HepG2 (cell line): ENCODE results near the gene NOP9. TPM values are rescaled to one million over a fixed set of nuclear protein-coding genes. Genes with fewer than 3 reads are reported as not detected.

Experiments
- ATAC-seq: fragments of 200-7000 bp; cut with Tn5 transposase; 3 replicates; pipeline ENCODE4 v1.9.1; 2020; ENCODE audit warnings: mild to moderate bottlenecking, moderate library complexity
- BruUV-seq: library from RNA; stranded (reverse); fragments of 400-500 nt; replicated peaks from 2 replicates; lab custom pipeline; 2021; lab: Mats Ljungman, UMichigan
- CTCF ChIA-PET: fragments of 300-600 bp; formaldehyde crosslinking; extraction: SDS; loops from one replicate; lab custom pipeline; 2021; ENCODE audit warnings: low total read pairs, inconsistent platforms, low intra/inter-chr PET ratio; lab: Yijun Ruan, JAX
- POLR2A ChIA-PET: fragments of 350-600 bp; sonication (Branson Sonifier 250); formaldehyde crosslinking; loops from one replicate; lab custom pipeline; 2020; ENCODE audit warnings: antibody characterized with exemption, inconsistent platforms; lab: Yijun Ruan, JAX
- DNase-seq: peaks from one replicate; pipeline ENCODE4 v3.0.0-alpha.2; 2015; ENCODE audit warnings: low spot score
- FAIRE-seq: peaks from 3 replicates; lab custom pipeline; 2011; peaks lifted over from hg19 to GRCh38; lab: Jason Lieb, UNC
- H2AFZ ChIP-seq: one replicate; pipeline ENCODE4 v1.6.1; 2011; ENCODE audit warnings: low read length, inconsistent platforms
- H3K27ac ChIP-seq: fragments of 300-600 bp; 3 replicates; pipeline ENCODE4 v1.8.0; 2011; ENCODE audit warnings: mixed run types, mild to moderate bottlenecking, mixed read lengths, low read length, inconsistent platforms; ENCODE audit not compliant: insufficient read depth; ENCODE audit errors: extremely low read length
- H3K27me3 ChIP-seq, 2 experiments: fragments of 200-600 bp in 1 of 2; 2 replicates in 1 of 2; 3 replicates in 1 of 2; pipeline versions ENCODE4 v1.6.0 to v1.8.0; 2011; ENCODE audit warnings: low read length in 2 of 2, mild to moderate bottlenecking in 2 of 2, moderate library complexity in 2 of 2, inconsistent platforms in 1 of 2; ENCODE audit not compliant: insufficient read depth in 2 of 2, control insufficient read depth in 1 of 2
- H3K36me3 ChIP-seq, 2 experiments: fragments of 200-600 bp in 1 of 2; replicated peaks in 1 of 2; 2 replicates in 1 of 2; 3 replicates in 1 of 2; pipeline versions ENCODE4 v1.5.1 to v1.8.0; 2011; ENCODE audit warnings: low read length in 2 of 2, inconsistent platforms in 1 of 2; ENCODE audit not compliant: insufficient read depth in 2 of 2, control insufficient read depth in 1 of 2
- H3K4me1 ChIP-seq: 2 replicates; pipeline ENCODE4 v1.5.1; 2012; ENCODE audit warnings: low read length, inconsistent platforms; ENCODE audit not compliant: insufficient read depth
- H3K4me2 ChIP-seq: 2 replicates; pipeline ENCODE4 v1.6.0; 2011; ENCODE audit warnings: low read depth, low read length, inconsistent platforms
- H3K4me3 ChIP-seq, 3 experiments: fragments of 200-600 bp in 1 of 3; sonication (generic), shearing (Covaris generic) in 1 of 3; replicated peaks in 1 of 3; 2 replicates each; pipeline ENCODE4 v1.5.1; 2011 to 2016; ENCODE audit warnings: low read length in 3 of 3, inconsistent platforms in 2 of 3, low read depth in 2 of 3, mild to moderate bottlenecking in 2 of 3, control low read depth in 1 of 3, mixed read lengths in 1 of 3; ENCODE audit not compliant: insufficient read depth in 1 of 3
- H3K79me2 ChIP-seq: one replicate; pipeline ENCODE4 v1.6.1; 2011; ENCODE audit warnings: low read length, inconsistent platforms; ENCODE audit not compliant: insufficient read depth
- H3K9ac ChIP-seq: 2 replicates; pipeline ENCODE4 v1.6.0; 2011; ENCODE audit warnings: mild to moderate bottlenecking, low read depth, low read length, inconsistent platforms; ENCODE audit not compliant: insufficient read depth
- H3K9me3 ChIP-seq: 2 replicates; pipeline ENCODE4 v1.5.1; 2012; ENCODE audit warnings: mild to moderate bottlenecking, low read length
- H4K20me1 ChIP-seq: 2 replicates; pipeline ENCODE4 v1.6.0; 2011; ENCODE audit warnings: inconsistent platforms, mild to moderate bottlenecking, low read length, moderate library complexity; ENCODE audit not compliant: insufficient read depth
- ETV6 ChIP-seq: sonication (generic); formaldehyde crosslinking; conservative IDR thresholded peaks from 2 replicates; pipeline ENCODE4 v1.4.0; 2020; ENCODE audit warnings: missing genetic modification reagents
- HDAC1 ChIP-seq: sonication (generic); formaldehyde crosslinking; IDR thresholded peaks from 2 replicates; pipeline ENCODE4 v1.5.1; 2020; ENCODE audit warnings: mild to moderate bottlenecking, missing genetic modification reagents
- KLF12 ChIP-seq: sonication (generic); formaldehyde crosslinking; IDR thresholded peaks from 2 replicates; pipeline ENCODE4 v1.4.0; 2020; ENCODE audit warnings: missing genetic modification reagents, borderline replicate concordance
- MED8 ChIP-seq: sonication (generic); formaldehyde crosslinking; IDR thresholded peaks from 2 replicates; pipeline ENCODE4 v1.8.1; 2023; ENCODE audit warnings: mild to moderate bottlenecking, missing genetic modification reagents; ENCODE audit not compliant: insufficient replicate concordance
- REXO4 ChIP-seq: sonication (generic); formaldehyde crosslinking; IDR thresholded peaks from 2 replicates; pipeline ENCODE4 v1.8.0; 2022; ENCODE audit warnings: missing genetic modification reagents, mild to moderate bottlenecking, borderline replicate concordance
- SETDB1 ChIP-seq: sonication (generic); formaldehyde crosslinking; IDR thresholded peaks from 2 replicates; pipeline ENCODE4 v1.5.1; 2020; ENCODE audit warnings: missing genetic modification reagents, mild to moderate bottlenecking, borderline replicate concordance
- SKIL ChIP-seq: sonication (generic); formaldehyde crosslinking; IDR thresholded peaks from 2 replicates; pipeline ENCODE4 v1.8.0; 2022; ENCODE audit warnings: missing genetic modification reagents, mild to moderate bottlenecking, moderate library complexity, borderline replicate concordance
- USF2 ChIP-seq, 2 experiments: sonication (generic) in 1 of 2; formaldehyde crosslinking in 1 of 2; IDR thresholded peaks; 2 replicates each; pipeline versions ENCODE4 v1.5.1 to v1.6.1; 2011 to 2020; ENCODE audit warnings: borderline replicate concordance in 1 of 2, low read depth in 1 of 2, low read length in 1 of 2, mild to moderate bottlenecking in 1 of 2, missing genetic modification reagents in 1 of 2, moderate library complexity in 1 of 2
- ZFYVE20 ChIP-seq: sonication (generic); formaldehyde crosslinking; IDR thresholded peaks from 2 replicates; pipeline ENCODE4 v1.8.0; 2023; ENCODE audit warnings: low read depth, mild to moderate bottlenecking, moderate library complexity, missing genetic modification reagents, borderline replicate concordance
- ZMAT5 ChIP-seq: sonication (generic); formaldehyde crosslinking; IDR thresholded peaks from 2 replicates; pipeline ENCODE4 v1.5.0; 2020; ENCODE audit warnings: mild to moderate bottlenecking, low read depth, missing genetic modification reagents, borderline replicate concordance
- ZNF687 ChIP-seq: sonication (generic); formaldehyde crosslinking; IDR thresholded peaks from 2 replicates; pipeline ENCODE4 v1.5.1; 2020; ENCODE audit warnings: mild to moderate bottlenecking, missing genetic modification reagents, moderate library complexity
- ZNF850 ChIP-seq: sonication (generic); formaldehyde crosslinking; conservative IDR thresholded peaks from 2 replicates; pipeline ENCODE4 v1.9.0; 2021; ENCODE audit warnings: mild to moderate bottlenecking, missing genetic modification reagents
- WGBS: methylation state at CpG from one replicate; pipeline ENCODE4 v1.1.6; 2017; ENCODE audit warnings: low lambda C conversion rate; 5-methylcytosine and 5-hydroxymethylcytosine counted together
- in situ Hi-C: cut with HindIII; loops from 2 replicates; pipeline ENCODE4 v1.10.0; 2017; ENCODE audit warnings: low pct_unique_long_range_greater_than_20kb; ENCODE audit not compliant: extremely low pct_ligation_motif_present
- intact Hi-C: fragments of 100-400 bp; cut with micrococcal nuclease; formaldehyde crosslinking; loops from one replicate; pipeline ENCODE4 v1.10.0; 2022; ENCODE audit not compliant: unreplicated experiment
- polyA plus RNA-seq, 8 experiments: library from polyadenylated mRNA; depleted of rRNA in 3 of 8; stranded (reverse) in 7 of 8; unstranded in 1 of 8; fragments of >200 nt; fragmentation: Illumina TruSeq in 4 of 8; extraction: Trizol in 4 of 8; gene quantifications; 2 replicates each; pipeline versions ENCODE4 v1.2.1 to v1.2.3, GENCODE V29; 2011 to 2016; ENCODE audit warnings: low read depth in 4 of 8, missing spikeins in 1 of 8, mixed read lengths in 1 of 8; ENCODE audit not compliant: insufficient read depth in 1 of 8
- total RNA-seq, 5 experiments: library from RNA; depleted of rRNA; stranded (reverse); fragments of >200 nt; fragmentation: Illumina TruSeq; extraction: Trizol; gene quantifications; 2 replicates each; pipeline ENCODE4 v1.2.3, GENCODE V29; 2016; ENCODE audit warnings: low read depth in 1 of 5

NOP9 gene
- total and polyA plus RNA-seq, 2 of the 13 experiments (the other 11 are each of a cell fraction or from before 2014, with no cell fraction given): 24.5 to 61.6 TPM

- Histone ChIP-seq H3K27ac (no peak overlapping the region), H3K4me2 (no peak overlapping the region), H3K4me1 (peaks cover 11% of the 10 kb centered on the region), H3K4me3 (no peak overlapping the region), H3K79me2 (no peaks in the 10 kb centered on the region), H2AFZ (no peak overlapping the region), H3K27me3 (peaks cover 25 to 85% of the 10 kb centered on the region in 2 experiments), H3K9me3 (no peaks in the 10 kb centered on the region), H4K20me1 (no peaks in the 10 kb centered on the region), H3K36me3 (no peaks in the 10 kb centered on the region), H3K9ac (no peak overlapping the region)
- in situ Hi-C loops (no loop called here), intact Hi-C loops (no loop called here)
- WGBS: 32% methylated on average over 10 of the region's 10 CpGs
- DNase-seq (no peak), ATAC-seq (peak; percentile 5; the same call in 2 of the 3 replicates), FAIRE-seq (no peak)
- POLR2A ChIA-PET: interaction anchor here (0.6 to 1.4 kb wide), 4 partner anchors 16 to 107 kb away, joined by 3 to 5 read pairs (median 4); partner anchors contain the start of genes CBLN3, DHRS1, KHNYN and NOP9
- BruUV-seq: no TSS peak
- CTCF ChIA-PET: interaction anchor here (0.6 kb wide), 1 partner anchor 114 kb away, joined by 3 read pairs; no protein-coding TSS in a partner anchor
- TF ChIP-seq ZNF687 (CRISPR knock-in tag) (peak; percentile 33; the same call in 1 of the 2 replicates), REXO4 (CRISPR knock-in tag) (no peak), KLF12 (CRISPR knock-in tag) (no peak), SETDB1 (CRISPR knock-in tag) (no peak), ZFYVE20 (CRISPR knock-in tag) (0 out of 2 replicates have a peak, but pooled peaks have one; percentile 46), ZNF850 (CRISPR knock-in tag) (no peak), HDAC1 (CRISPR knock-in tag) (no peak), MED8 (CRISPR knock-in tag) (no peak), ZMAT5 (CRISPR knock-in tag) (no peak), USF2 (IDR thresholded peaks at IDR 0.05; ENCODE audit: low read depth, low read length) (no peak), USF2 (CRISPR knock-in tag; IDR thresholded peaks at IDR 0.05; ENCODE audit: borderline replicate concordance) (no peak), ETV6 (CRISPR knock-in tag) (no peak), SKIL (CRISPR knock-in tag) (0 out of 2 replicates have a peak, but pooled peaks have one; percentile 19)
Measured at GRCh38 chr14:24322672-24323071, 23.0 kb downstream of the NOP9 start.
